ENCODE measurements around the gene SYAP1. TPM values are rescaled to one million over a fixed set of nuclear protein-coding genes. Genes with fewer than 3 reads are reported as not detected.

SYAP1 gene
- total and polyA plus RNA-seq, 9 of the 15 experiments (the other 6 are each of a cell fraction or from before 2014, with no cell fraction given): 5.7 to 35.3 (median 27.6) TPM

DNA sequence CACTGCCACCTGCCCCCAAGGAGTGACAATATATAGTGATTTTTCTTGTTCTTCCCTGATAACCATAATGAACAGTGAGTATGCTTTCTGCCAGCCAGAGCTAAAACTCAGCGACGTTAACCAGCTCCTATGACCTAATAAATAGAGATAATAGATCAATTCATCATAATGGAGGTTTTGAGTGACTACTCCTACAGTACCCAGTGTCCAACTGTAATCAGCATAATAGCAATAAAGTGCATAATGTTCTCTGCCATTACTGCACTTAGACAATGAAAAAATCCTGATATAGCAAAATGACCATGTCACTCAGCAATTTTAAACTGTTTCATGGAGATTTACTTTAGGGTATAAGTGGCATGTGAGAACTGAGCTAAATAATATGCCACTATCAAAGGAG lies 46.2 kb downstream of the SYAP1 start:
- CTCF ChIA-PET (ENCODE audit: low intra/inter-chr PET ratio): no interaction called here
- Histone ChIP-seq H3K27ac (ENCODE audit: extremely low read depth, low read depth, low read length) (no peak overlapping the region), H4K20me1 (replicated peaks; ENCODE audit: control insufficient read depth, insufficient read depth, low read length) (no peaks in the 10 kb centered on the region), H3K27me3 (ENCODE audit: control insufficient read depth in 2 of 2, insufficient read depth in 2 of 2, low read length in 2 of 2) (no peaks in the 10 kb centered on the region), H3K9me3 (replicated peaks; ENCODE audit: control insufficient read depth, insufficient read depth, low read depth, low read length) (no peaks in the 10 kb centered on the region), H3K36me3 (ENCODE audit: control insufficient read depth, insufficient read depth, low read length) (peaks cover 2% of the 10 kb centered on the region; the same call in 1 of the 3 replicates), H3K4me3 (no peak overlapping the region), H3K4me2 (ENCODE audit: insufficient read depth, low read length) (no peak overlapping the region), H2AFZ (ENCODE audit: low read depth, low read length) (no peak overlapping the region), H3K9me1 (ENCODE audit: control insufficient read depth, insufficient read depth, low read length) (no peaks in the 10 kb centered on the region), H3K79me2 (ENCODE audit: control insufficient read depth, insufficient read depth, low read length) (no peaks in the 10 kb centered on the region), H3K9ac (ENCODE audit: insufficient read depth in 1 of 2, low read depth in 2 of 2, low read length in 2 of 2) (no peak overlapping the region), H3K4me1 (replicated peaks in 1 of 2; ENCODE audit: control insufficient read depth in 2 of 2, insufficient read depth in 2 of 2, low read length in 2 of 2) (no peaks in the 10 kb centered on the region; a peak in 1 of 5 replicates)
- ATAC-seq (no peak), DNase-seq (ENCODE audit: extremely low read depth in 1 of 4, low spot score in 3 of 4) (no peak), FAIRE-seq (no peak)
- in situ Hi-C loops (cut with MboI): no loop called here
- intact Hi-C loops (cut with micrococcal nuclease): no loop called here
- POLR2A ChIA-PET: no interaction called here
- TF ChIP-seq ZFP30 (CRISPR knock-in tag; IDR thresholded peaks at IDR 0.05; ENCODE audit: borderline replicate concordance): no peak
- no peak for TF ChIP-seq STAT5B (CRISPR knock-in tag; IDR thresholded peaks at IDR 0.05)
- no peak for TF ChIP-seq ZNF232 (CRISPR knock-in tag; IDR thresholded peaks at IDR 0.05)
- TF ChIP-seq ZBTB8A (IDR thresholded peaks at IDR 0.05; ENCODE audit: partially characterized antibody): no peak
- TF ChIP-seq, protein P1, sequence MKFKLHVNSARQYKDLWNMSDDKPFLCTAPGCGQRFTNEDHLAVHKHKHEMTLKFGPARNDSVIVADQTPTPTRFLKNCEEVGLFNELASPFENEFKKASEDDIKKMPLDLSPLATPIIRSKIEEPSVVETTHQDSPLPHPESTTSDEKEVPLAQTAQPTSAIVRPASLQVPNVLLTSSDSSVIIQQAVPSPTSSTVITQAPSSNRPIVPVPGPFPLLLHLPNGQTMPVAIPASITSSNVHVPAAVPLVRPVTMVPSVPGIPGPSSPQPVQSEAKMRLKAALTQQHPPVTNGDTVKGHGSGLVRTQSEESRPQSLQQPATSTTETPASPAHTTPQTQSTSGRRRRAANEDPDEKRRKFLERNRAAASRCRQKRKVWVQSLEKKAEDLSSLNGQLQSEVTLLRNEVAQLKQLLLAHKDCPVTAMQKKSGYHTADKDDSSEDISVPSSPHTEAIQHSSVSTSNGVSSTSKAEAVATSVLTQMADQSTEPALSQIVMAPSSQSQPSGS (CRISPR knock-in tag; IDR thresholded peaks at IDR 0.05): no peak
- TF ChIP-seq GABPB1 (CRISPR knock-in tag; IDR thresholded peaks at IDR 0.05): no peak
- TF ChIP-seq MAFF (IDR thresholded peaks at IDR 0.05; ENCODE audit: low read length): no peak
- TF ChIP-seq, protein P2, sequence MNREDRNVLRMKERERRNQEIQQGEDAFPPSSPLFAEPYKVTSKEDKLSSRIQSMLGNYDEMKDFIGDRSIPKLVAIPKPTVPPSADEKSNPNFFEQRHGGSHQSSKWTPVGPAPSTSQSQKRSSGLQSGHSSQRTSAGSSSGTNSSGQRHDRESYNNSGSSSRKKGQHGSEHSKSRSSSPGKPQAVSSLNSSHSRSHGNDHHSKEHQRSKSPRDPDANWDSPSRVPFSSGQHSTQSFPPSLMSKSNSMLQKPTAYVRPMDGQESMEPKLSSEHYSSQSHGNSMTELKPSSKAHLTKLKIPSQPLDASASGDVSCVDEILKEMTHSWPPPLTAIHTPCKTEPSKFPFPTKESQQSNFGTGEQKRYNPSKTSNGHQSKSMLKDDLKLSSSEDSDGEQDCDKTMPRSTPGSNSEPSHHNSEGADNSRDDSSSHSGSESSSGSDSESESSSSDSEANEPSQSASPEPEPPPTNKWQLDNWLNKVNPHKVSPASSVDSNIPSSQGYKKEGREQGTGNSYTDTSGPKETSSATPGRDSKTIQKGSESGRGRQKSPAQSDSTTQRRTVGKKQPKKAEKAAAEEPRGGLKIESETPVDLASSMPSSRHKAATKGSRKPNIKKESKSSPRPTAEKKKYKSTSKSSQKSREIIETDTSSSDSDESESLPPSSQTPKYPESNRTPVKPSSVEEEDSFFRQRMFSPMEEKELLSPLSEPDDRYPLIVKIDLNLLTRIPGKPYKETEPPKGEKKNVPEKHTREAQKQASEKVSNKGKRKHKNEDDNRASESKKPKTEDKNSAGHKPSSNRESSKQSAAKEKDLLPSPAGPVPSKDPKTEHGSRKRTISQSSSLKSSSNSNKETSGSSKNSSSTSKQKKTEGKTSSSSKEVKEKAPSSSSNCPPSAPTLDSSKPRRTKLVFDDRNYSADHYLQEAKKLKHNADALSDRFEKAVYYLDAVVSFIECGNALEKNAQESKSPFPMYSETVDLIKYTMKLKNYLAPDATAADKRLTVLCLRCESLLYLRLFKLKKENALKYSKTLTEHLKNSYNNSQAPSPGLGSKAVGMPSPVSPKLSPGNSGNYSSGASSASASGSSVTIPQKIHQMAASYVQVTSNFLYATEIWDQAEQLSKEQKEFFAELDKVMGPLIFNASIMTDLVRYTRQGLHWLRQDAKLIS (CRISPR knock-in tag; IDR thresholded peaks at IDR 0.05): no peak
- TF ChIP-seq NR3C1 (CRISPR knock-in tag; IDR thresholded peaks at IDR 0.05): no peak
- no peak for TF ChIP-seq SMARCB1 (IDR thresholded peaks at IDR 0.05; ENCODE audit: insufficient read length, low read depth)
- no peak for TF ChIP-seq MAZ (CRISPR knock-in tag; conservative IDR thresholded peaks at IDR 0.05 in 1 of 2, IDR thresholded peaks at IDR 0.05 in 1 of 2)
- TF ChIP-seq KLF16 (IDR thresholded peaks at IDR 0.05): no peak
- no peak for TF ChIP-seq EHMT2 (IDR thresholded peaks at IDR 0.05)
- TF ChIP-seq SMARCA4 (IDR thresholded peaks at IDR 0.05): no peak
- TF ChIP-seq ZNF24 (IDR thresholded peaks at IDR 0.05): no peak
- TF ChIP-seq, protein P3, sequence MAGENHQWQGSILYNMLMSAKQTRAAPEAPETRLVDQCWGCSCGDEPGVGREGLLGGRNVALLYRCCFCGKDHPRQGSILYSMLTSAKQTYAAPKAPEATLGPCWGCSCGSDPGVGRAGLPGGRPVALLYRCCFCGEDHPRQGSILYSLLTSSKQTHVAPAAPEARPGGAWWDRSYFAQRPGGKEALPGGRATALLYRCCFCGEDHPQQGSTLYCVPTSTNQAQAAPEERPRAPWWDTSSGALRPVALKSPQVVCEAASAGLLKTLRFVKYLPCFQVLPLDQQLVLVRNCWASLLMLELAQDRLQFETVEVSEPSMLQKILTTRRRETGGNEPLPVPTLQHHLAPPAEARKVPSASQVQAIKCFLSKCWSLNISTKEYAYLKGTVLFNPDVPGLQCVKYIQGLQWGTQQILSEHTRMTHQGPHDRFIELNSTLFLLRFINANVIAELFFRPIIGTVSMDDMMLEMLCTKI (IDR thresholded peaks at IDR 0.05; ENCODE audit: partially characterized antibody): no peak
- 20% methylated on average over 2 of the region's 2 CpGs for WGBS (ENCODE audit: insufficient coverage, low coverage, missing lambda C conversion rate)
- BruUV-seq (replicated peaks): no TSS peak

All from K562 (cell line).